Measurements from ENCODE around the gene BHMT.

BHMT gene

GRCh38 chr5:79181419-79182022, 69.9 kb downstream of the BHMT start:
- peak; percentile 65; the same call in 2 of the 3 replicates for ATAC-seq (ENCODE audit: low read depth)
- no peak for DNase-seq (ENCODE audit: low spot score)
- Histone ChIP-seq H3K4me3 (ENCODE audit: severe bottlenecking) (no peak overlapping the region), H3K27me3 (ENCODE audit: insufficient read depth, poor library complexity, severe bottlenecking) (no peaks in the 10 kb centered on the region), H3K4me1 (ENCODE audit: insufficient read depth, poor library complexity, severe bottlenecking) (peaks cover 22% of the 10 kb centered on the region), H3K9me3 (ENCODE audit: severe bottlenecking) (no peaks in the 10 kb centered on the region), H3K36me3 (ENCODE audit: low read depth) (no peaks in the 10 kb centered on the region), H3K27ac (ENCODE audit: poor library complexity, severe bottlenecking) (no peak overlapping the region)
- TF ChIP-seq CTCF (IDR thresholded peaks at IDR 0.05; ENCODE audit: poor library complexity, severe bottlenecking) = no peak

Data from RWPE2 (cell line).